Measurements from ENCODE around the gene ADTRP. TPM values are rescaled to one million over a fixed set of nuclear protein-coding genes. Genes with fewer than 3 reads are reported as not detected.

The ADTRP gene
- total RNA-seq, 1 donor from 2014 or later: not detected

GRCh38 chr6:11668455-11668854 is 110.1 kb downstream of the ADTRP start:
- Mint-ChIP-seq H3K9me3 (ENCODE audit: unreplicated experiment) (peaks cover 15% of the 10 kb centered on the region), H3K27ac (ENCODE audit: unreplicated experiment) (no peak overlapping the region), H3K27me3 (ENCODE audit: unreplicated experiment) (no peaks in the 10 kb centered on the region), H3K36me3 (ENCODE audit: unreplicated experiment) (peaks cover 4% of the 10 kb centered on the region), H3K4me3 (ENCODE audit: unreplicated experiment) (no peak overlapping the region), H3K4me1 (ENCODE audit: unreplicated experiment) (peaks cover 6% of the 10 kb centered on the region)
- no peak for TF ChIP-seq CTCF (IDR thresholded peaks at IDR 0.05)
- DNase-seq (ENCODE audit: extremely low spot score, unreplicated experiment): no peak

DNA sequence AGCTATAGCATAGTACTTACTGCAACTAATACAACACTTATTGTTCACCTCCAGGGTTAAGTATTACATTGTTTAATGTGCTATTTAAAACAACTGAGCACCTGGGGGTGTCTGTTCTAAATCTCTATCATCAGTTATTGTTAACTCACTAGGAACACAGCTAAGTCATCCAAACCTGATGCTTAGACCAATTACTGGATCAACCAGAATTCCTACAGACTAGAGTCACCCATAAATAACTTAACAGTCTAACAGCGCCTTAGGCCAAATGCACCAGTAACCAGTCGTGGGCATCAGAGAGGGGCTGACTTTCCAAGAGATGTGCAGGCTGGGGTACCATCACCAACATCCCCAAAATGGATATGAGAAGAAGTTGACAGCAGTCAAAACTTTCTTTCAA is 110.7 kb downstream of the ADTRP start:
- DNase-seq (ENCODE audit: extremely low spot score, unreplicated experiment): no peak
- no peak for TF ChIP-seq CTCF (IDR thresholded peaks at IDR 0.05)
- peaks cover 6% of the 10 kb centered on the region for H3K4me1 Mint-ChIP-seq (ENCODE audit: unreplicated experiment)
- no peak overlapping the region for H3K27ac Mint-ChIP-seq (ENCODE audit: unreplicated experiment)
- H3K4me3 Mint-ChIP-seq (ENCODE audit: unreplicated experiment): no peak overlapping the region
- H3K27me3 Mint-ChIP-seq (ENCODE audit: unreplicated experiment): no peaks in the 10 kb centered on the region
- peaks cover 15% of the 10 kb centered on the region for H3K9me3 Mint-ChIP-seq (ENCODE audit: unreplicated experiment)
- H3K36me3 Mint-ChIP-seq (ENCODE audit: unreplicated experiment): peaks cover 4% of the 10 kb centered on the region

- DNase-seq (ENCODE audit: extremely low spot score, unreplicated experiment): no peak
- Mint-ChIP-seq H3K4me1 (ENCODE audit: unreplicated experiment) (no peaks in the 10 kb centered on the region), H3K27ac (ENCODE audit: unreplicated experiment) (no peak overlapping the region), H3K4me3 (ENCODE audit: unreplicated experiment) (no peak overlapping the region), H3K36me3 (ENCODE audit: unreplicated experiment) (peaks cover 2% of the 10 kb centered on the region), H3K27me3 (ENCODE audit: unreplicated experiment) (no peaks in the 10 kb centered on the region), H3K9me3 (ENCODE audit: unreplicated experiment) (peaks cover 7% of the 10 kb centered on the region)
- TF ChIP-seq CTCF (IDR thresholded peaks at IDR 0.05): no peak
These were observed 112.8 kb downstream of the ADTRP start for GRCh38 chr6:11665604-11666326.

Other genes with a start within 250 kb of the ADTRP start
- 3.5 and 3.7 TPM in 2 replicates for gene TMEM170B, start 241.1 kb downstream of the ADTRP start, total RNA-seq
- 23.0 and 27.8 TPM in 2 replicates for gene HIVEP1, start 233.5 kb upstream of the ADTRP start, total RNA-seq